HG03108 (cell line): ENCODE data around the gene GYG1.

Experiments used
- ATAC-seq: cut with Tn5 transposase; IDR thresholded peaks from one replicate; pipeline ENCODE4 v1.9.1; 2021; ENCODE audit warnings: moderate library complexity; ENCODE audit not compliant: unreplicated experiment

The GYG1 gene

GRCh38 chr3:149016242-149016641 lies 24.9 kb downstream of the GYG1 start:
- no peak for ATAC-seq

- ATAC-seq = no peak
Measured at GRCh38 chr3:149016669-149017541, 25.6 kb downstream of the GYG1 start.

- ATAC-seq = no peak
Measured at GRCh38 chr3:149018247-149018646, 26.9 kb downstream of the GYG1 start.

GRCh38 chr3:149019580-149019979 lies 28.2 kb downstream of the GYG1 start:
- no peak for ATAC-seq

GRCh38 chr3:149020196-149020838 lies 29.0 kb downstream of the GYG1 start:
- no peak for ATAC-seq

GRCh38 chr3:149020839-149021252 lies 29.5 kb downstream of the GYG1 start:
- ATAC-seq = no peak

GRCh38 chr3:149021830-149022229 lies 30.5 kb downstream of the GYG1 start:
- ATAC-seq = no peak

- no peak for ATAC-seq
Measured at GRCh38 chr3:149023951-149024350, 32.6 kb downstream of the GYG1 start.

GRCh38 chr3:149026718-149027117 lies 35.4 kb downstream of the GYG1 start:
- ATAC-seq = no peak

GRCh38 chr3:149031096-149031495 lies 39.8 kb downstream of the GYG1 start:
- no peak for ATAC-seq

GRCh38 chr3:149037684-149038083 lies 46.3 kb downstream of the GYG1 start:
- no peak for ATAC-seq

GRCh38 chr3:149038322-149038721 lies 47.0 kb downstream of the GYG1 start:
- no peak for ATAC-seq

GRCh38 chr3:149042789-149043386 lies 51.5 kb downstream of the GYG1 start:
- ATAC-seq = peak; percentile 75

GRCh38 chr3:149044339-149045083 lies 53.2 kb downstream of the GYG1 start:
- ATAC-seq = no peak

- ATAC-seq = no peak
Measured at GRCh38 chr3:149055575-149055974, 64.2 kb downstream of the GYG1 start.

- no peak for ATAC-seq
Measured at GRCh38 chr3:149058198-149058597, 66.9 kb downstream of the GYG1 start.

- peak; percentile 67 for ATAC-seq
Measured at GRCh38 chr3:149058602-149059001, 67.3 kb downstream of the GYG1 start.

GRCh38 chr3:149061776-149062175 lies 70.4 kb downstream of the GYG1 start:
- no peak for ATAC-seq

GRCh38 chr3:149067883-149068282 lies 76.5 kb downstream of the GYG1 start:
- ATAC-seq = no peak
